GM23248 (cell line): ENCODE results near the gene SKAP1. TPM values are rescaled to one million over a fixed set of nuclear protein-coding genes. Genes with fewer than 3 reads are reported as not detected.

Source experiments
- DNase-seq: peaks from one replicate; pipeline ENCODE4 v3.0.0-alpha.2; 2015
- H2AFZ ChIP-seq: fragments of 200-600 bp; sonication (generic); 2 replicates; pipeline ENCODE4 v1.6.1; 2016; ENCODE audit warnings: antibody characterized with exemption
- H3F3A ChIP-seq: fragments of 200-600 bp; sonication (generic); 2 replicates; pipeline ENCODE4 v1.6.1; 2016; ENCODE audit warnings: mild to moderate bottlenecking, antibody characterized with exemption, mixed run types; ENCODE audit not compliant: insufficient read depth
- H3K27ac ChIP-seq: fragments of 200-600 bp; sonication (generic); 2 replicates; pipeline ENCODE4 v1.5.1; 2016; ENCODE audit warnings: mild to moderate bottlenecking
- H3K27me3 ChIP-seq: fragments of 200-600 bp; sonication (generic); replicated peaks from 2 replicates; pipeline ENCODE4 v1.6.1; 2016; ENCODE audit warnings: mild to moderate bottlenecking; ENCODE audit not compliant: insufficient read depth
- H3K36me3 ChIP-seq: fragments of 200-600 bp; sonication (generic); 2 replicates; pipeline ENCODE4 v1.6.1; 2016; ENCODE audit warnings: low read depth, mild to moderate bottlenecking
- H3K4me1 ChIP-seq: fragments of 200-600 bp; sonication (generic); 2 replicates; pipeline ENCODE4 v1.6.1; 2016; ENCODE audit warnings: mild to moderate bottlenecking; ENCODE audit not compliant: insufficient read depth
- H3K4me2 ChIP-seq: fragments of 200-600 bp; sonication (generic); one replicate; pipeline ENCODE4 v1.6.1; 2016; ENCODE audit warnings: mild to moderate bottlenecking; ENCODE audit not compliant: unreplicated experiment
- H3K4me3 ChIP-seq: fragments of 200-600 bp; sonication (generic); 2 replicates; pipeline ENCODE4 v1.5.1; 2016; ENCODE audit warnings: mild to moderate bottlenecking
- H3K79me2 ChIP-seq: fragments of 200-600 bp; sonication (generic); 2 replicates; pipeline ENCODE4 v1.6.1; 2016; ENCODE audit warnings: mild to moderate bottlenecking; ENCODE audit not compliant: insufficient read depth
- H3K9ac ChIP-seq: fragments of 200-600 bp; sonication (generic); 2 replicates; pipeline ENCODE4 v1.6.1; 2016; ENCODE audit warnings: mild to moderate bottlenecking
- H3K9me2 ChIP-seq: fragments of 200-600 bp; sonication (generic); 2 replicates; pipeline ENCODE4 v1.6.1; 2016; ENCODE audit warnings: mixed run types, mild to moderate bottlenecking, moderate library complexity; ENCODE audit not compliant: insufficient read depth
- H3K9me3 ChIP-seq: fragments of 200-600 bp; sonication (generic); one replicate; pipeline ENCODE4 v1.6.1; 2017; ENCODE audit warnings: low read depth
- H4K20me1 ChIP-seq: fragments of 200-600 bp; sonication (generic); 2 replicates; pipeline ENCODE4 v1.6.0; 2016; ENCODE audit not compliant: insufficient read depth
- EZH2 ChIP-seq: fragments of 200-600 bp; sonication (generic); IDR thresholded peaks from 2 replicates; pipeline ENCODE4 v1.6.1; 2018; ENCODE audit warnings: antibody characterized with exemption, mild to moderate bottlenecking; ENCODE audit not compliant: insufficient read depth, poor library complexity, severe bottlenecking
- EZH2phosphoT487 ChIP-seq: fragments of 200-600 bp; sonication (generic); IDR thresholded peaks from 2 replicates; pipeline ENCODE4 v1.6.1; 2018; ENCODE audit warnings: antibody characterized with exemption, moderate library complexity, mild to moderate bottlenecking, low read depth; ENCODE audit not compliant: insufficient read depth
- WGBS, 2 experiments: methylation state at CpG; one replicate each; pipeline ENCODE4 v1.1.6; 2015 to 2017; ENCODE audit warnings: low lambda C conversion rate in 2 of 2, low coverage in 1 of 2; ENCODE audit errors: missing lambda C conversion rate in 2 of 2; 5-methylcytosine and 5-hydroxymethylcytosine counted together
- in situ Hi-C: fragments of 300-500 bp; cut with MboI; formaldehyde crosslinking; loops from 2 replicates; pipeline ENCODE4 v1.15.0; 2020
- polyA plus RNA-seq: library from polyadenylated mRNA; unstranded; fragments of >200 nt; fragmentation: Nextera tagmentation; extraction: Ambion mirVana; gene quantifications from 2 replicates; pipeline ENCODE4 v1.2.1, GENCODE V29; 2016
- total RNA-seq: library from RNA; depleted of rRNA; stranded (reverse); fragments of >200 nt; shearing (Covaris generic); gene quantifications from 2 replicates; pipeline ENCODE4 v1.2.3, GENCODE V29; 2014

The SKAP1 gene
- total and polyA plus RNA-seq, 2 experiments from 2014 or later: not detected

- H3K36me3 ChIP-seq: no peaks in the 10 kb centered on the region
- no peak for DNase-seq
- H4K20me1 ChIP-seq: no peaks in the 10 kb centered on the region
- no peaks in the 10 kb centered on the region for H3K9me2 ChIP-seq
- TF ChIP-seq EZH2phosphoT487 (no peak), EZH2 (no peak)
- H3K4me3 ChIP-seq: no peak overlapping the region
- 74 to 78% methylated on average over 5 of the region's 5 CpGs for WGBS, 2 experiments
- H3F3A ChIP-seq: no peaks in the 10 kb centered on the region
- H3K27ac ChIP-seq: no peak overlapping the region
- H3K4me2 ChIP-seq: no peak overlapping the region
- H3K27me3 ChIP-seq: no peaks in the 10 kb centered on the region
- no peak overlapping the region for H3K9ac ChIP-seq
- H3K79me2 ChIP-seq: no peaks in the 10 kb centered on the region
- no peaks in the 10 kb centered on the region for H3K4me1 ChIP-seq
- H2AFZ ChIP-seq: no peak overlapping the region
- in situ Hi-C loops: no loop called here
- H3K9me3 ChIP-seq: no peaks in the 10 kb centered on the region
These were observed 13.7 kb upstream of the SKAP1 start for GRCh38 chr17:48443712-48444111.

GRCh38 chr17:48442819-48443218, 12.8 kb upstream of the SKAP1 start:
- no peak overlapping the region for H3K4me3 ChIP-seq
- no peak for DNase-seq
- H4K20me1 ChIP-seq: no peaks in the 10 kb centered on the region
- H3K4me1 ChIP-seq: no peaks in the 10 kb centered on the region
- in situ Hi-C loops: no loop called here
- no peaks in the 10 kb centered on the region for H3K9me2 ChIP-seq
- H3K79me2 ChIP-seq: no peaks in the 10 kb centered on the region
- 68 to 73% methylated on average over 3 of the region's 3 CpGs for WGBS, 2 experiments
- no peak overlapping the region for H3K9ac ChIP-seq
- TF ChIP-seq EZH2: no peak
- TF ChIP-seq EZH2phosphoT487: no peak
- H3K4me2 ChIP-seq: no peak overlapping the region
- H3K9me3 ChIP-seq: no peaks in the 10 kb centered on the region
- H3K27ac ChIP-seq: no peak overlapping the region
- no peaks in the 10 kb centered on the region for H3K36me3 ChIP-seq
- H3K27me3 ChIP-seq: no peaks in the 10 kb centered on the region; the same call in 1 of the 2 replicates
- no peaks in the 10 kb centered on the region for H3F3A ChIP-seq
- no peak overlapping the region for H2AFZ ChIP-seq

GRCh38 chr17:48441862-48442261, 11.8 kb upstream of the SKAP1 start:
- Histone ChIP-seq H4K20me1 (no peaks in the 10 kb centered on the region), H3F3A (no peaks in the 10 kb centered on the region), H3K4me2 (no peak overlapping the region), H3K79me2 (no peaks in the 10 kb centered on the region), H3K36me3 (no peaks in the 10 kb centered on the region), H3K9me2 (no peaks in the 10 kb centered on the region), H3K4me3 (no peak overlapping the region), H3K4me1 (no peaks in the 10 kb centered on the region), H3K27ac (no peak overlapping the region), H3K9me3 (no peaks in the 10 kb centered on the region), H3K27me3 (no peaks in the 10 kb centered on the region; the same call in 1 of the 2 replicates), H2AFZ (no peak overlapping the region), H3K9ac (no peak overlapping the region)
- DNase-seq: no peak
- in situ Hi-C loops: no loop called here
- 88 to 89% methylated on average over 4 of the region's 4 CpGs for WGBS, 2 experiments
- TF ChIP-seq EZH2phosphoT487: no peak
- no peak for TF ChIP-seq EZH2

- Histone ChIP-seq H3K9ac (no peak overlapping the region), H3K27ac (no peak overlapping the region), H3K4me1 (no peaks in the 10 kb centered on the region), H3K4me3 (no peak overlapping the region), H3K4me2 (no peak overlapping the region), H3K9me2 (no peaks in the 10 kb centered on the region), H3F3A (no peaks in the 10 kb centered on the region), H2AFZ (no peak overlapping the region), H3K79me2 (no peaks in the 10 kb centered on the region), H3K36me3 (no peaks in the 10 kb centered on the region), H4K20me1 (no peaks in the 10 kb centered on the region), H3K9me3 (no peaks in the 10 kb centered on the region), H3K27me3 (no peaks in the 10 kb centered on the region; the same call in 1 of the 2 replicates)
- in situ Hi-C loops: no loop called here
- no peak for DNase-seq
- 88 to 95% methylated on average over 1 of the region's 1 CpG for WGBS, 2 experiments
- TF ChIP-seq EZH2phosphoT487 (no peak), EZH2 (no peak)
These were observed 11.3 kb upstream of the SKAP1 start for GRCh38 chr17:48441231-48441711.

- Histone ChIP-seq H3K27ac (no peak overlapping the region), H3K9me2 (no peaks in the 10 kb centered on the region), H3K36me3 (no peaks in the 10 kb centered on the region), H3K9ac (no peak overlapping the region), H3K4me2 (no peak overlapping the region), H3K9me3 (no peaks in the 10 kb centered on the region), H3K27me3 (peaks cover 6% of the 10 kb centered on the region), H3K4me3 (no peak overlapping the region), H2AFZ (no peak overlapping the region), H3K79me2 (no peaks in the 10 kb centered on the region), H3K4me1 (no peaks in the 10 kb centered on the region), H3F3A (no peaks in the 10 kb centered on the region), H4K20me1 (no peaks in the 10 kb centered on the region)
- 70 to 78% methylated on average over 2 of the region's 2 CpGs for WGBS, 2 experiments
- in situ Hi-C loops: no loop called here
- TF ChIP-seq EZH2: no peak
- TF ChIP-seq EZH2phosphoT487: no peak
- no peak for DNase-seq
These were observed 10.7 kb upstream of the SKAP1 start for GRCh38 chr17:48440669-48441068.
